Measurements from ENCODE around the gene MED12L. TPM values are rescaled to one million over a fixed set of nuclear protein-coding genes. Genes with fewer than 3 reads are reported as not detected.
A peak's percentile ranks its signal among the peaks of the same experiment; 100 is the strongest.

Gene MED12L
- total RNA-seq, 1 donor from 2014 or later, result 1.4 TPM

DNA sequence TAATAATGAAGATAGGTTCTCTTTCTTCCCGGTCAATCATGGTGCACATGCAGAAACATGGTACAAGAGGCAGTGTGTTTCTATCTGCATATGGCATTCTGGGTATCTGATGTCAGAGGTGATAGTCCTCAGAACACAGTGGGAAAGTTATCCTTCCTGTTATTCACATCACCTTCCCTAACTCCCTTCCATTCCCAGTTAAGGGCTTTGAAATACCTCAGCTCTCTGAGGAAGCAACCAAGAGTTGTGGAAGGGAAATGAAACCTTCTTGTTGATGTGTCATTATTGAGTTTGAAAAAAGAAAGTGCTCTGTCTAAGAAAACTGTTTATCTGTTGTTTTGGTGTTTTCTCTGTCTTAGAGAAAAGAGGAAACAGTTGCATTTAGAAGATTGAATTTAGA lies 265.8 kb downstream of the MED12L start:
- no peak for DNase-seq (ENCODE audit: extremely low spot score, unreplicated experiment)
- Mint-ChIP-seq H3K9me3 (ENCODE audit: unreplicated experiment) (no peaks in the 10 kb centered on the region), H3K27ac (ENCODE audit: unreplicated experiment) (no peak overlapping the region), H3K36me3 (ENCODE audit: unreplicated experiment) (no peaks in the 10 kb centered on the region), H3K4me1 (ENCODE audit: unreplicated experiment) (no peaks in the 10 kb centered on the region), H3K27me3 (ENCODE audit: unreplicated experiment) (no peaks in the 10 kb centered on the region), H3K4me3 (ENCODE audit: unreplicated experiment) (no peak overlapping the region)
- TF ChIP-seq CTCF (IDR thresholded peaks at IDR 0.05), result no peak

- TF ChIP-seq CTCF (IDR thresholded peaks at IDR 0.05), result no peak
- no peak overlapping the region for H3K27ac Mint-ChIP-seq (ENCODE audit: unreplicated experiment)
- no peaks in the 10 kb centered on the region for H3K9me3 Mint-ChIP-seq (ENCODE audit: unreplicated experiment)
- H3K36me3 Mint-ChIP-seq (ENCODE audit: unreplicated experiment), result no peaks in the 10 kb centered on the region
- no peaks in the 10 kb centered on the region for H3K4me1 Mint-ChIP-seq (ENCODE audit: unreplicated experiment)
- H3K4me3 Mint-ChIP-seq (ENCODE audit: unreplicated experiment), result no peak overlapping the region
- no peaks in the 10 kb centered on the region for H3K27me3 Mint-ChIP-seq (ENCODE audit: unreplicated experiment)
- no peak for DNase-seq (ENCODE audit: extremely low spot score, unreplicated experiment)
Observed at GRCh38 chr3:151351648-151352047, 266.2 kb downstream of the MED12L start.

DNA sequence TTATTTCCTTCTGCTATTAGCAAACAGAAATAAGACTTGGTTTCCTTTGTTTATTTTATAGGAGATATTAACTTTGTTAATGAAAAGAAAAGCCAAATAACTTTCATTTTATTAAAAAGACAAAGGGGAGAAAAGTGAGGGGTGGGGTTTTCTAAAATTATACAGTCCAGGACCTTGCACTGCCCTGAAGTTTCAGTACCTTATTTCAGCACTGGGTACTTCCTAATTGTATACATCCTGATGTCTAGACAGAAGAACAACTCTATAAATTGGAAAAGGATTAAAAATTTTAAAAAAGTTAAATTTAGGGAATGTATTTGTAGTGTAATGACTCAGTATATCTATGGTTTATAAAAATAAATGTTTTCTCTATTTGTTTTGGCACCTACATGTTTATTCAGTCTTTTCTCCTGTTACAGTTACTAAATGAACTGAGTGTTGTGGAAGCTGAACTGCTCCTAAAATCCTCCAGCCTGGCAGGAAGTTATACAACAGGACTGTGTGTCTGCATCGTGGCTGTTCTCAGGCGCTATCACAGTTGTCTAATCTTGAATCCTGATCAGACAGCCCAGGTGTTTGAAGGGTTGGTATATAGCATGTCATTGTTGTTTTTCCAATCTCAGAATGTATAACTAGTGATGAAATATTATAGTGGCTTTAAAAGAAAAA lies 271.5 kb downstream of the MED12L start:
- Mint-ChIP-seq H3K4me1 (ENCODE audit: unreplicated experiment) (peaks cover 7% of the 10 kb centered on the region), H3K9me3 (ENCODE audit: unreplicated experiment) (no peaks in the 10 kb centered on the region), H3K27ac (ENCODE audit: unreplicated experiment) (peak overlapping the region; percentile 31), H3K27me3 (ENCODE audit: unreplicated experiment) (no peaks in the 10 kb centered on the region), H3K4me3 (ENCODE audit: unreplicated experiment) (no peak overlapping the region), H3K36me3 (ENCODE audit: unreplicated experiment) (no peaks in the 10 kb centered on the region)
- no peak for TF ChIP-seq CTCF (IDR thresholded peaks at IDR 0.05)
- no peak for DNase-seq (ENCODE audit: extremely low spot score, unreplicated experiment)

DNA sequence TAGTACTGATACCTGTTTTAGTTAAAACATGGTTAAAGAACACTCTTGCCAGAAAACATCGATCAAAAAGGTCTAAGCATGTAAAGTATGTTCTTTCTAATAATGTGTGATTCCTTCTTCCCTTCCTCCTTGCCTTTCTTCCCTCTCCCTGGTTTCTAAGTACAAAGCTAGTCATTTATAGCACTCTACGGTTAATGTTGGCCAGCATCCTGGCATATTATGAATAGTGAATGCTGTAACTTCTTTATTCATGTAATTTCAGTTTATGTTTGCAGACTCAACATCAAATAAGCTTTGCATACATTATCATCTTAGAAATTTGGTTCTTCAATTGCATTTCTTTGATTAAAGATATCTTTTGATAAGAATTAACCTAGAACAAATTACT lies 272.0 kb downstream of the MED12L start:
- DNase-seq (ENCODE audit: extremely low spot score, unreplicated experiment), result no peak
- H3K27ac Mint-ChIP-seq (ENCODE audit: unreplicated experiment), result no peak overlapping the region
- H3K4me1 Mint-ChIP-seq (ENCODE audit: unreplicated experiment), result peaks cover 11% of the 10 kb centered on the region
- no peak overlapping the region for H3K4me3 Mint-ChIP-seq (ENCODE audit: unreplicated experiment)
- H3K27me3 Mint-ChIP-seq (ENCODE audit: unreplicated experiment), result no peaks in the 10 kb centered on the region
- H3K9me3 Mint-ChIP-seq (ENCODE audit: unreplicated experiment), result no peaks in the 10 kb centered on the region
- no peaks in the 10 kb centered on the region for H3K36me3 Mint-ChIP-seq (ENCODE audit: unreplicated experiment)
- TF ChIP-seq CTCF (IDR thresholded peaks at IDR 0.05), result no peak

DNA sequence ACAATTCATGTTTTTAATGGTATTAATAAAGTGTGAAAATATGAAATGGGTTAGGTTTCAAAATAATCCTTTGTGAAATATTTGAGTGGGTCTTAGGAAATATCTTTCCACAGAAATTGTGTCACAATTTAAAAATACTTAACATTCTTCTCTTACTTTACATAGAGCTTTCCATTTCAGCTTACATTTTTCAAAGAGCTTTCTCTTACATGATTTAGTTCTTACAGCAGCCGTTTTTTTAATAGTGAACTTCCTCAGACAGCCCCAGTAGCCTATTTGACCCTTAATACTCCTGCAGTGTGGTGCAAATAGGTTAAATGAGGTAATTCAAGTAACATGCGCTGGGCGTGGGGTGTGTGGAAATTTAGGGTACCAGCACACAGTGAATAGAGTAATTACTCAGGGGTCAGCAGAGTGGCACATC lies 277.3 kb downstream of the MED12L start:
- no peaks in the 10 kb centered on the region for H3K27me3 Mint-ChIP-seq (ENCODE audit: unreplicated experiment)
- TF ChIP-seq CTCF (IDR thresholded peaks at IDR 0.05), result no peak
- H3K36me3 Mint-ChIP-seq (ENCODE audit: unreplicated experiment), result no peaks in the 10 kb centered on the region
- H3K4me1 Mint-ChIP-seq (ENCODE audit: unreplicated experiment), result peaks cover 13% of the 10 kb centered on the region
- no peak overlapping the region for H3K4me3 Mint-ChIP-seq (ENCODE audit: unreplicated experiment)
- peak overlapping the region; percentile 61 for H3K27ac Mint-ChIP-seq (ENCODE audit: unreplicated experiment)
- no peaks in the 10 kb centered on the region for H3K9me3 Mint-ChIP-seq (ENCODE audit: unreplicated experiment)
- DNase-seq (ENCODE audit: extremely low spot score, unreplicated experiment), result no peak
